GF-D8 (cell line): ENCODE results near the gene NPY5R.

Experiments
- DNase-seq: peaks from one replicate; lab custom pipeline; 2025; lab: John Stamatoyannopoulos, UW

NPY5R gene

DNA sequence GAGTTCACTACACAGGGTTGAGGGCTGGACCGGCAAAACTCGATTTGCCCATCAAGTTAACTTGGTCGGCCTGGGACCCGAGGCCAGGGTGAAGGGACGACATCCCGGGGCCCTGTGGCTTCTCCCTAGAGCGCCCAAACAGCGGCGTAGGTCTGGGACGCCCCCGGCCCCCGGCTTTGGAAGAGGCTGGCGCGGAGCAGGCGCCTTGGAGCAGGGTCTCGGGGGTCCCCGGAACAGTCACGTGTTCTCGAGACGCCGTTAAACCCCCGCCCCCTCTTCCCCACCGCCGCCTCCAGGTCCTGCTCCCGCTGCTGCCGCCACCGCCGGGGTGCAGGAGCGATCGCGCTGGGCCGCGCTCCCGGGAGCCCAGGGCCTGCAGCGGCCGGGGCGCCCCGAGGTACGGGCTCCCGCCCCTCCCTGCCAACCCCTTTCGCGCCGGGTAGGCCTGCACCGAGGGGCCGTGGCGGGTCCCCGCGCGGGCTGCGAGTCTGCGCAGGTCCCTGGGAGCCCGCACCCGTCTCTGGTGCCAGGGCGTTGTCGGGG is at the start of gene NPY5R:
NPY5R (plus strand) TSS at position 289 of the 543 bp plus-strand sequence. CDS start 6,382 bp downstream, outside the sequence.
- no peak for DNase-seq

DNA sequence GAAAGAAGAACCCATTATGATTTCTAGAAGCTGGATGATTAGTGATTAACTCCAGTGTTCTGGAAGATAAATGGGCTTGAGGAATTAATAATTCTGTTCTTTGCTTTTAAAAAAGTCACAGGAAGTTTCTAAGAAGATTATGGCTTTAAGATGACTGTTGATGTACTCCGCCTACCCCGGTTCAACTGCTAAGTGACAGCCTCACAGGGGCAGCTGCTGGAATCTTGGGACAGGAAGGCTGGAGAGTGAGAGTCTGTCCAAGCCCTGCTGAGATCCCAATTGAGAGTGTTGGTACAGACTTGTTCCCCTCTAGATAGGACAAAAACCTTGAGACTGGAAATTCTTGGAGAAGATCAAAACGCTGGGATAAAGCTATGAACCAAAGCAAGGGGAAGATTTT is 48.6 kb upstream of the NPY5R start:
- DNase-seq = no peak

DNA sequence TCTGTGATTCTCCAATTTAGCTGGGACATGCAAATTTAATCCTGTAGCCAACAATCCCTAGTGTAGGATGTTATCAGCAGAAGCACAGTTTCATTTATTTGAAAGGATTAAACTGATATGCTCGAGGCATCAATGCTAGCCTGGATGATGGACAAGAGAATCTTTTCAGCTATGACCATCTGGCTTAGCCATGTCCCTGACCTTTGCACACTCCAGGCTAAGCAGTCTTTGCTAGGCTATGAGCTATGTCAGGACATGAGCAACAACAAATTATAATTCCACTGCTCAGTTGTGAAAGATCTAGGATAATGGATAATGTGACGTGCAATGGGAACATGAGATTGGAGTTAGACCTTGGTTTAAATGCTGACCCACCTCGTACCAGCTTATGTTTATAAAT is 43.2 kb upstream of the NPY5R start:
- DNase-seq = no peak

DNA sequence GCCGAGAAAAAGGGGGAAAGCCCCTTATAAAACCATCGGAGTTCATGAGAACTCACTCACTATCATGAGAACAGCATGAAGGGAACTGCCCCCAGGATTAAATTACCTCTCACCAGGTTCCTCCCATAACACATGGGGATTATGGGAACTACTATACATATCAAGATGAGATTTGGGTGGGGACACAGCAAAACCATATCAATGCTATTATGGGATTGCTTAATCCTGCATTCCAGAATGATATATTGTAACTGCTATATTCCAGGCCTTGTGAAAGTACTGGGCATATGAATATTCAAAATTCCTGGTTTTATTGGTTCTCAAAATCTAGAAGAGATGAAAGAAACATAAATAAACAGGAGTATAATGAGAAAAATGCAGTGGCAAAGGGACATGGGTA is 40.6 kb upstream of the NPY5R start:
- no peak for DNase-seq

DNA sequence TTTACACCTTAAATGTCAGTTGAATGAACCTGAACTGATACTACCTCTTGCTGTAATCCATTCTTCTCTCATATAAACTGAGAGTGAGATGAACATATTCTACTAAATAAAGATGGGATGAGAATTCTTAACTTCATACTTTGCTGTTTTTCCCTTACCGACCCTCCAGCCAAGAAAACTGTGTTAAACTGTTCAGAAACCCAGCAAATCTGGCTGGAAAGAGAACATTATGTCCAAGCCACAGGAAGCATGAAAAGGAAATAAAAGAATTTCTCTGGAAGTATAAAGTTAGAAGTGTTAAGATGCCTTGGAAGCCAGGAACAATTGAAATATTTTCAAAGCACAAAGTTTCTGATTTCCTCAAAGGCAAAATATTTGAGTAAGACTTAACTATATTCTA is 34.2 kb upstream of the NPY5R start:
- no peak for DNase-seq

DNA sequence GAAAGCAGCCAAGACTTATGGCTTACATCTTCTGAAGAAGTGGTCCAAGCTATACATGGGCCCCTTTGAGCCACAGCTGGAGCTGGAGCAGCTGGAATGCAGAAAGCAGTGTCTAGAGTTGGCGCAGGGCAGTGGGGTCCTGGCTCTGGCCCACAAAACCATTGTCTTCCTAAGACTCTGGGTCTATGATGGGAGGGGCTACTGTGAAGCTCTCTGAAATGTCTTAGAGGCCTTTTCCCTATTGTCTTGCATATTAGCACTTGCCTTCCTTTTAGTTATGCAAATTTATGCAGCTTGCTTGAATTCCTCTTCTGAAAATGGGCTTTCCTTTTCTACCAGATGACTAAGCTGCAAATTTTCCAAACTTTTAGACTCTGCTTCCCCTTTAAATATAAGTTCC is 26.6 kb upstream of the NPY5R start:
- no peak for DNase-seq

DNA sequence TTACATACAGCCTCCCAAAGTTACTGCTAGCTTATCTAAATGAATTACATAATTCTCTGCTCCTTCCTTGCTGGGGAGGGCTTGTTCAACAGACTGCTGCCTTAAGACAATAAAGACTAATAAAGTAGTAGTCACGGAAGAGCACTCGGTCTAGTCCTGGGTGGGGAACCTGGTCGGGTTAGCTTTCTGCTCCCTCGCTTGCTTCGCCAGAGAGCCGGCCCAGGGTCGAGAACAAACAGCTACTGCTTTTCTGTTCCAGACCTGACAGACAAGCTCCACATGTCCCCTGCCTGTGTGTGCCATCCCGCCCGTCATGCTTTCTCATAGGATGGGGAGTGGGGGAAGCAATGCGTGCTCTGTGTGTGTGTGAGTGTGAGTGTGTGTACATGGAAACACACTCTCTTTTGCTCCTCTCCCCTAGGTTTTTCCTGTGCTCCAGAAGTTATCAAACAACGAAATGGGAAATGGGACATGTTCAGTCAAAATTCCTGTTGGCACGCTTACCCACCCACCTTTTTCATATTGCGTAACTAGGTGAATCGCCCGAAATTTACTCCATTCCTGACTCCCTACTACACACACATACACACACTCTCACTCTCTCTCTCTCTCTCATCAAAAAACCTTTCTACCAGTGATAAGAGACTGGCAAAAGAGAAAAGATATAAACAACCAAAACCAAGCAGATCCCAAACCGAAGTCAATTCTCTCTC is 12.6 kb upstream of the NPY5R start:
- DNase-seq = no peak

DNA sequence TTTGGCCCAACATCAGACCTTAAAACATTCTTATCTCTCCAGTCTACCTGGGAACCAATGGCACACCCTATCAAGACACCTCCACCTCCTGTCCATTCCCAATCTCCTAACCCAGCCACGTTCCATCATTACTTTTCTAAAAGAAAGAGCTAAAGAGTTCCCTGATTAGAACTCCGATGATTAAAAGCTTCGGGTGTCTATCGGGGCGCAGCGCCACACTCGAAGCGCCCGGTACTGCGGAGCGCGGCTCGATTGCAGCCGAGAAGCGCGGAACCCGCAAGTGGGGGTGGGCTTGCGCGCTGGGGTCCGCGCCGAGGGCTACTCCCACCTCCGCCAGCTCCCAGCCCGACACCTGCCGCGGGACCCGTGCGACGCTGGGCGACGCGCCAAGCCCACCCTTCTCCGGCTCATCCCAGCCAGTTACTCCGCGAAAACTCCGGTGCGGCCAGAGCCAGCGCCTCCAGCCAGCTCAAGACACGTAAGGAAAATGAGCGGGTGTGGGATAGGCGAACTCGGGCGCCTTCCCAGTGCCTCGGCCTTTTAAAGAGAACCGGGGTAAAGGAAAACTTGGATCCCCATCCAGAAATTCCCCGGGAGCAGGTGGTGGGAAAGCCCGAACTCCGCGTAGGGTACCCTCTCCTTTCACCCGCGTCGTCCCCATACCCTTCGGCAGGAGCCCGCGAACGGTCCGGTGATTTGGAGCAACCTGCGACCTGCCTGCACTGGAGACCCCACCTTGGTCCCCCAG is 11.9 kb upstream of the NPY5R start:
- DNase-seq = no peak

DNA sequence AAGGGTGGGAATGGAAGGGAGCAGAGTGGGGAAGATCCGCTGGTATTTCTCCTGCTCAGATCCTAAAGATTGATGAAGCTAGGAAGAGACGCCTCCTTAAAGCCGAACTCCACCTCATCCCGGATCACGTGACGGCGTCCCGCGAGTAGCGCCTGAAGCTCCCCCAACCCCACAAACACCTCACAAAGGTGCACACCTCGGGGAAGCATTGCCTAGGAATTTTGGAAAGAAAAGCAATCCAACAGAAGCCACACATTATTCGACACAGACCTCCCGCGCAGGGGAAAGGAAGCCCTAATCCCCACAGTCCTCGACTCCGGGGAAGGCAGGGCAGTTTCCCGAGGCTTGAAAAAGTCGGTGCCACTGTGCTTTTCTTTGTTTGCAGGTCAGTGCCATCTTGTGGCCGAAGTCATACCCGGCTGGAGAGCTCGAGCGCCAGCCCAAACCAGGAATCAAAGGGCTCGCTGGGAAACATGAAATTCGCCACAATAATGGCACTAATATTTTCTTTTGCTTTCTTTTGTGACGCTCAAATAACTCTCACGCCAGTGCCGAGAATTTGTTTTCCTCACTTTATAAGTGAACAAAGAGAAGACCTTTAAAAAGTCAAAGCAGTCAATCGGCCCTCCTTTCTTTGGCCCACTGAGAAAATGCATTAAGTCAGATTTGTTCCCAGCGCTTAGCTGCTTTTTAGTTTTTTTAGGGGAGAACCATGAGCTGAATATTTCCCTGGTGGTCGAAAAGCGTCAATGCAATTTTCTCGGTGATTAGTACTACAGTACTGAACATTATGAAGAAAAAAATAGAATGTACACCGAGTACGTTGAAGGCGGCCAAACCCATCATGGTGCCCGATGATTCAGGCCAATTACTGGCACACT is 10.9 kb upstream of the NPY5R start, which contains the start of gene NPY1R:
NPY1R (minus strand) TSS at position 71 of the 881 bp plus-strand sequence. CDS start 6,042 bp downstream, outside the sequence.
- peak; percentile 18 for DNase-seq

DNA sequence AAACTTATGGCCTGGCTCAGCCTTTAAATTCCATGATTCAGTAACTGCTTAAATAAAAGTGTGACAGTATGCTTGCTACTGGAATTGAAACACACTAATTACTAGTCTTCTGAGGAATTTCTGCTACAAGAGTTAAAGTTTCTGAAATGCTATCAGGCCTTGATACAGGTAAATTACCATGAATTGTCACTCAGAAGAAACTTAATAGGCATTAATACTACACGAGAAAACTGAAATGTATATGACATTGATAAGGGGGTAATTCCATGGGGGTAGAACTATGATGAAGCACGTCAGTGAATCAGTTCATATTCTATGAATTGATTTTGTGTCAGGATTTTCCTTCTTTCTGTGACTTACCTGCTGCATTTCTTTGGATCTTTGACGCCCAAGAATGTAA is 8.3 kb upstream of the NPY5R start:
- DNase-seq = no peak

DNA sequence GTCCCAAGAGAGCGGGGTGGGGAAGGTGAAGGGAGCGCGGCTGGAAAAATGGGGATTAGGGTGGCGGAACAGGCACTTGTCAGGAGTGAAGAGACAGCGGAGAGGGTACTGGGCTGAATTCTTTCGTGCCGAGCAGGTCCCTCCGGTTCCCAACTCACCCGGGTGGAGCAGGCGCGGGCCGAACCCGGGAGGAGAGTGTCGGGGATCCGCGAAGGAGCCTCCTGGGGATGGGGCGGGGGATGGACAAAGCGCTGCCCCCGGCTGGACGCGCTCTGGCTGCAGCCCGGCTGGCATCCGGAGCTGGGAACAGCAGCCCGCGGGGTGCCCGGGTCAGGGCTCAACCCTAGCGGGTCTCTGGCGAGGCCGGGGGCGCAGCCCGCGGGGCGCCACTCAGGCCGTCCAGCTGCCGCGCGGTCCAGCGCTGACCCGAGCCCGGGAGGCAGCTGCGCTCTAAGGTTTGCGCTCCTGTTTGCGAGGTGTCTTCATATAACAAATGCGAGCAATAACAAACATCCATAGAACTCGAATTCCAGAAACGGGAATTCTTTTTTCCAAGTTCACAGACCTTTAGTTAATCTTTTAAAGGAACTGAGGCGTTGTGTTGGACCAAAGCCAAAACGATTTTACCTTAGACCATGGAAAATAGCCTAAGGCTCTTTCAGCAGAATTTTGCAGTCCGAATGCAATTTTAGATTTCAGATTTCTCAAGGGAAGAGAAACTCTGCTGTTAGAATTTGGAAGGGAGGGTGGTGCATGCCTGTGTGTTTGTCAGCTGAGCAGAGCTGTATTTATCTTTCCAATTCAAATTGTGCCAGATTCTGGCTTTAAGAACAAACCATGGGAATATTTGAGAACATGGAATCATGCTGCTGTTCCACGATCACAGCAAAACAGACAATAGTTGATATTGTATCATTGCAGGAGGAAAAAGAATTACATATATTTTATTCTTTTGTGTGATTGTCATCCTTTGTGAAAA is 744 bp downstream of the NPY5R start:
- no peak for DNase-seq

DNA sequence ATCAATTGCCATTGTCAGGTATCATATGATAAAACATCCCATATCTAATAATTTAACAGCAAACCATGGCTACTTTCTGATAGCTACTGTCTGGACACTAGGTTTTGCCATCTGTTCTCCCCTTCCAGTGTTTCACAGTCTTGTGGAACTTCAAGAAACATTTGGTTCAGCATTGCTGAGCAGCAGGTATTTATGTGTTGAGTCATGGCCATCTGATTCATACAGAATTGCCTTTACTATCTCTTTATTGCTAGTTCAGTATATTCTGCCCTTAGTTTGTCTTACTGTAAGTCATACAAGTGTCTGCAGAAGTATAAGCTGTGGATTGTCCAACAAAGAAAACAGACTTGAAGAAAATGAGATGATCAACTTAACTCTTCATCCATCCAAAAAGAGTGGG is 7.0 kb downstream of the NPY5R start:
- no peak for DNase-seq

DNA sequence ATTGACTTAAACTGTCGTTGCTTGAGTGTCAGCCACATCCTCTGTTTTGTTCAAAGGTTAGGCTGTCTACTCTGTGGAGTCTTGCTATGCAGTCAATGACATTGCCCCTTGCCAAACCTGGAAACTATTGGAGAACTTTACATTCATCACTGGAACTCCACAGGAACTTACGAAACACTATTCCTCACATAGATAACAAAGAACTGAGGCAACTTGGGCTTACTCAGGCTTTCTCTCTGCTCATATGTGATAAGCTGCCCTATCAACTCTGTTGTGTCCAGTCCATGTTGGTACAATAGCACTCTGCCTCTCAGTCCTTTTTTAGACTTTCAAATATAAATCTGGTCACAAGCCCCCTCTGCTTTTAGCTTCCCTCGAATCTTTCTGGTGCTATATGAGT is 9.4 kb downstream of the NPY5R start:
- no peak for DNase-seq

DNA sequence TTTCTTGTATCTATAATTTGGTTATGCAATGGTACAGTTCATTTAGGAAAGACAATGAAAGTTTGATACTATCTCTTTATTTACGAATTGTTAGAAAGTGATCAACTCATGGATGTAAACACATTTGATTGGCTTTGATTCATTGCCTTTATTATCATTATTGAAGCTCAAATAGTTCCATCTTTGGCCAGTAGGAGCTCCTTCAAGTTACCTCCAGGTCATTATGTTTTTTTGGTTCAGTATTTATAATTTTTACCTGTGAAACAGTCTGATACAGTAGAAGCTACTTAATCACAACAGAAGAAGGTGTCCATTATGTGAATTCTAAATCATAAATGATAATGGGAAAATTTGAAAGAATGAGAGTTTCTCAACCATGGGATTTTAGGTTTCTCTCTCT is 12.4 kb downstream of the NPY5R start:
- no peak for DNase-seq

DNA sequence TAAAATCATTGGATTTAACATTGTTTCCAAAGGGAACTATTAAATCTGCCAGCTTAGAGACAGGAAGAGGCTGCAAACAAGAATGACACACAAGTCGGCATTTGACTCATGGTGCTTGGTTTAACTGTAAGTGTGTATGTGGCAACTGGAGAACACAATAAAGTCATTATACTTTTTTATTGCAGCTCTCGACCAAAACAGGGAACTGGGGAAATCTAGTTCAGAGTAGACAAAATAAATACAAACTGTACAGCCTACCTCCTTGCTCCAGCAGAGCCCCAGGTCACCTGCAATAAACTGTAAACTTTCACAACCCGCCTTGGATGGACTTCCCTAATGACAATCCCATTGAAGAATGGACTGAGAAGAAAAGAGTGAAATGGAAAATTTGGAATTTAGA is 24.0 kb downstream of the NPY5R start:
- no peak for DNase-seq

DNA sequence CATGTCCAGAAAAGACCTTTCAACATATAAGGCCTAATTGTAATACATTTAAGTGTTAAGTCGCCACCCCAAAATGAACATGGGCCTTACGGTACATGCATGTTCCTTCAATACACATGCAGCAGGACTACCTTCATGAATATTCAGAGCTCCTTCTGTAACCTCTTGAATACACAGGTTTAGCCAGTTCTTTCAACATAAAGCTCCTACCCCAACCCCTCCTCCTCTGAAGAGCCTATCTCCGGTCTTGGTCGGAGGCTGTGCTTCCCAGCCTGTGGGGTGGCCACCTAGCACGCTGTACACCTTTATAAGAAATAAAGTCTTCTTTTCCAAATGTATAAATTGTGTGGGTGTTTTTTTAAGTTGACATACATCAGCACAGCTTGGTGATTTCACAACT is 28.3 kb downstream of the NPY5R start:
- DNase-seq = no peak

DNA sequence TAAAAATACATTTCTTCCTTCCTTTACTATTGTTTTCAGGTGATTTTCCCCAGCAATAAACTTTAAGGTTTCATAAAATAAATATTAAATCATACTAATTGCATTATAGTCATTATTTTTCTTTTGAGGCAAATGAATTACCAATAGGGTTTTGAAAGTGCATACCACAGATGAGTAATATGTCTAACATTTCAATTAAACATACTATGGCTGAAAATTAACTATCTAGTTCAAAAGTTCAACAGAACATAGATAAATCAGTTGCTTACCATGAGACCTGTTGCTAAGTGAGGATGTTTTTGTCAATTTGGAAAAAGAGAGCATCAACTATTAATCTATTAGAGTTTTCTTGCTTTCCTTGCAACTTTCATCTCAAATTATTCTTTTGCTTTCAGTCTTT is 35.0 kb downstream of the NPY5R start:
- DNase-seq = no peak

DNA sequence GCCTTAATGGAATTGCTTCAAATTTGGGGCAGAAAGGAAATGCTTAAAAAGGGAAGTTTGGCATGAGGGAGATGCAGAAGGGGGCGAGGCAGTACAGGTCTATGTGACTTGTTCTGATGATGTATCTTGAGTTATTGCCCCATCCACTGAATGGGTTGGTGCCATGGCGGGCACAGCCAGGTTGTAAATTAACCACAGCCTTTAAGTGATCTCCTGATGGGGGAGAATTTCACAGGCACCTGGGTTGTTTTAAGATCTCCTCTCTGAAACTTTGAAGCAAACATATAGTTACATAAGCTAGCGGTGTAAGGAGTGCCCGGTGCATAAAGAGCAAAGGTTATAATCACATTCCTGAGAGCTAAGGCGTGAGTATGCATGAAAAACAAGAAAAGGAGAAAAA is 37.0 kb downstream of the NPY5R start:
- DNase-seq = no peak

DNA sequence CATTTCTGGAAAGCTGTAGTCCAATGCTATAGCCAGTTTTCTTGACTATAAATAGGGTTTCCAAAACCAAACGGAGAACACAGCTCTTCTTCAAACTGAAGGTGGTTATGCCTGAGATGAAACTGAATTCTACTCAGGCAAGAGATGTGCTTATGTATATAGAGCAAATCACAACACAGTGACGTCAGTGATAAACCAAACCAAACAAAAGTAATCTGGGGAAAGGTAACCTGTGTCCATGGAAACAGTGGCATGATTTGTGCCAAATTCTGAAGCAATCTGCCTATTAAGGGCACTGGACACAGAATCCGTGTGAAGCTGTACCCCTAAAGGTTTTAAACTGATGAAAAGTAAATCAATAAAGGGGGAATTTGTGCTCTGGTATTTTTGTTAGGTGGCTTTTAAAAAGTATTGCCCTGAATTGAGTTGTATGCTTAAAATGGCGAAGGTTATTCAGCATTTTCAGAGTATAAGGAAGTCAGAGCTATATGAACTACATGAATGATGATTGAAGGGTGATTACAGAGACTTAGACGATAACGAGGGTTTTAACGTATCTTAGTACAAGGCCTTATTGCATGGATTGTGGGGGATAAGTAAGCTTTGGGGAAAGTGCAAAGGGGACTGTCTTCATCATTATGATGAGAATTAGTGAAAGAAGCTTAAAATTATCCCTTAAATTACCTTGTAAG is 38.6 kb downstream of the NPY5R start:
- no peak for DNase-seq

DNA sequence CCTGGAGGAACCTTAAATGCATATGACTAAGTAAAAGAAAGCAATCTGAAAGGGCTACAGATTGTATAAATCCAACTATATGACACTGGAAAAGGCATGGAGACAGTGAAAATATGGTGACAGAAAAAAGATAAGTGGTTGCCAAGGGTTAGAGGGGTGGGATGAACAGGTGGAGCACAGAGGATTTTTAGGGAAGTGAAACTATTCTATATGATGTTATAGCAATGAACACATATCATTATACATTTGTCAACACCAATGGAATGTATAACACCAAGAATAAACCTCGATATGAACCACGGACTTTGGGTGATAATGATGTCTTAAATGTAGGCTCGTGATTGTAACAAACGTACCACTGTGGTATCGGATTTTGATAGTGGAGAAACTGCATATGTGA is 40.7 kb downstream of the NPY5R start:
- no peak for DNase-seq

DNA sequence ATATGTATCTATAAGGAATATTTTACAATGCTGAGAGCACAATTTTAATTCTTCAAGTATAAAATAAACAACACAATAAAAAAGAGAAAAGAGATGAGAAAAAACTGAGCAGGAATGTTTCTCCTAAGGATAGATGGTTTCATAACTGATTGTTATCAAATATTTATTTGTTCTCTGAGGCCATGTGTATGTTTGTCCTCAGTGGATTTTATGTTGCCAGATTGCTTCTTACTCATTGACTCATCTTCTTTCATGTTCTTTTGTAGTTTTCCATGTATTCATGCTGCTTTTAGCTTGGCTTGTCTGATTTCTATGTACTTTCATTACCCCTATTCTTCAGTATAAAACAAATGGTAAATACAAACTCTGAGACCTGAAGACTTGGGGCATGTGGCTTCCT is 41.2 kb downstream of the NPY5R start:
- DNase-seq = no peak
